HG03558 (cell line): ENCODE measurements around the gene DACH2.

Experiments used
- ATAC-seq: cut with Tn5 transposase; IDR thresholded peaks from one replicate; pipeline ENCODE4 v1.9.1; 2021; ENCODE audit warnings: moderate number of reproducible peaks; ENCODE audit not compliant: unreplicated experiment; ENCODE audit errors: extremely low read depth

DACH2 gene

GRCh38 chrX:86714441-86714840, 566.2 kb downstream of the DACH2 start:
- ATAC-seq, result no peak

GRCh38 chrX:86724277-86724676, 576.0 kb downstream of the DACH2 start:
- no peak for ATAC-seq

GRCh38 chrX:86747091-86747490, 598.8 kb downstream of the DACH2 start:
- no peak for ATAC-seq

GRCh38 chrX:86805241-86805640, 657.0 kb downstream of the DACH2 start:
- ATAC-seq, result no peak

GRCh38 chrX:86806786-86807185, 658.5 kb downstream of the DACH2 start:
- ATAC-seq, result no peak

- ATAC-seq, result no peak
Measured at GRCh38 chrX:86809651-86810050, 661.4 kb downstream of the DACH2 start.

- ATAC-seq, result no peak
Measured at GRCh38 chrX:86829786-86830185, 681.5 kb downstream of the DACH2 start.

GRCh38 chrX:86830685-86831084, 682.4 kb downstream of the DACH2 start:
- no peak for ATAC-seq

- ATAC-seq, result no peak
Measured at GRCh38 chrX:86845101-86845500, 696.9 kb downstream of the DACH2 start.
